GM12878 (cell line): ENCODE data around the gene C1QC.

Source experiments
- BHLHE40 ChIP-seq, 2 experiments: fragments of 450-650 bp in 1 of 2; IDR thresholded peaks; 2 replicates each; pipeline ENCODE4 v1.6.1; 2011 to 2017; ENCODE audit warnings: low read depth in 2 of 2, borderline replicate concordance in 1 of 2, improper control_type of control experiment in 1 of 2, low read length in 1 of 2, mild to moderate bottlenecking in 1 of 2
- CTCF ChIP-seq, 3 experiments: IDR thresholded peaks in 2 of 3; conservative IDR thresholded peaks in 1 of 3; 2 replicates each; pipeline ENCODE4 v1.5.1; 2011; ENCODE audit warnings: low read depth in 3 of 3, low read length in 3 of 3, mild to moderate bottlenecking in 3 of 3, control low read depth in 2 of 3, moderate library complexity in 2 of 3, inconsistent platforms in 1 of 3, mixed read lengths in 1 of 3; ENCODE audit not compliant: control insufficient read depth in 2 of 3, insufficient read depth in 1 of 3; ENCODE audit errors: extremely low read depth in 1 of 3
- PBX3 ChIP-seq: IDR thresholded peaks from 2 replicates; pipeline ENCODE4 v1.6.1; 2011; ENCODE audit warnings: mild to moderate bottlenecking, low read depth, low read length, moderate library complexity; ENCODE audit not compliant: insufficient replicate concordance

GRCh38 chr1:22696610-22697009, 53.2 kb downstream of the C1QC start:
- TF ChIP-seq BHLHE40 (IDR thresholded peaks at IDR 0.05; ENCODE audit: borderline replicate concordance in 1 of 2, low read depth in 2 of 2, low read length in 1 of 2) = no peak
- no peak for TF ChIP-seq CTCF (IDR thresholded peaks at IDR 0.05 in 2 of 3, conservative IDR thresholded peaks at IDR 0.05 in 1 of 3; ENCODE audit: control insufficient read depth in 2 of 3, extremely low read depth in 1 of 3, insufficient read depth in 1 of 3, low read depth in 3 of 3, low read length in 3 of 3)
- no peak for TF ChIP-seq PBX3
